DOHH2 (cell line): ENCODE measurements around the gene KIF16B.

Experiments
- H3F3A ChIP-seq: fragments of 200-600 bp; sonication (generic), shearing (Covaris generic); 2 replicates; pipeline ENCODE4 v1.6.0; 2016; ENCODE audit warnings: antibody characterized with exemption, mild to moderate bottlenecking; ENCODE audit not compliant: control insufficient read depth, insufficient read depth
- H3K27ac ChIP-seq: fragments of 200-600 bp; sonication (generic); 2 replicates; pipeline ENCODE4 v1.5.1; 2014; ENCODE audit warnings: low read depth, mild to moderate bottlenecking, low read length, moderate library complexity
- H3K27me3 ChIP-seq: fragments of 200-600 bp; sonication (generic); 2 replicates; pipeline ENCODE4 v1.6.1; 2014; ENCODE audit warnings: mild to moderate bottlenecking, low read length, mixed read lengths; ENCODE audit not compliant: control insufficient read depth
- H3K36me3 ChIP-seq: fragments of 200-600 bp; sonication (generic); 2 replicates; pipeline ENCODE4 v1.6.1; 2014; ENCODE audit warnings: mild to moderate bottlenecking, low read length, moderate library complexity, mixed read lengths; ENCODE audit not compliant: control insufficient read depth
- H3K4me1 ChIP-seq: fragments of 200-600 bp; sonication (generic); 2 replicates; pipeline ENCODE4 v1.6.1; 2014; ENCODE audit warnings: mild to moderate bottlenecking, low read length, mixed read lengths; ENCODE audit not compliant: control insufficient read depth
- H3K4me2 ChIP-seq: fragments of 200-600 bp; sonication (generic); 2 replicates; pipeline ENCODE4 v1.6.0; 2014; ENCODE audit warnings: mild to moderate bottlenecking, low read length, moderate library complexity
- H3K4me3 ChIP-seq: fragments of 200-600 bp; sonication (generic); 2 replicates; pipeline ENCODE4 v1.5.1; 2014; ENCODE audit warnings: mild to moderate bottlenecking, low read length, mixed read lengths
- H3K79me2 ChIP-seq: fragments of 200-600 bp; sonication (generic); 2 replicates; pipeline ENCODE4 v1.6.1; 2014; ENCODE audit warnings: mild to moderate bottlenecking, low read length, mixed read lengths; ENCODE audit not compliant: control insufficient read depth
- H3K9me2 ChIP-seq: fragments of 200-600 bp; sonication (generic); replicated peaks from 2 replicates; pipeline ENCODE4 v1.6.1; 2014; ENCODE audit warnings: mild to moderate bottlenecking, low read length, mixed read lengths; ENCODE audit not compliant: control insufficient read depth
- H3K9me3 ChIP-seq: fragments of 200-600 bp; sonication (generic); 2 replicates; pipeline ENCODE4 v1.6.1; 2014; ENCODE audit warnings: antibody characterized with exemption, low read length, mixed read lengths; ENCODE audit not compliant: control insufficient read depth, insufficient read depth
- H4K20me1 ChIP-seq: fragments of 200-600 bp; sonication (generic); 2 replicates; pipeline ENCODE4 v1.6.0; 2014; ENCODE audit warnings: low read depth, mild to moderate bottlenecking, antibody characterized with exemption, low read length, moderate library complexity; ENCODE audit not compliant: control insufficient read depth, insufficient read depth
- EZH2phosphoT487 ChIP-seq: fragments of 200-600 bp; sonication (generic); IDR thresholded peaks from 2 replicates; pipeline ENCODE4 v1.6.1; 2017; ENCODE audit warnings: borderline replicate concordance, mild to moderate bottlenecking, antibody characterized with exemption, low read length, moderate library complexity, mixed read lengths
- TF ChIP-seq, protein P1 (sequence below): fragments of 200-600 bp; sonication (generic); IDR thresholded peaks from one replicate; pipeline ENCODE4 v1.5.1; 2014; ENCODE audit warnings: antibody characterized with exemption, mild to moderate bottlenecking, low read depth, low read length; ENCODE audit not compliant: poor library complexity, severe bottlenecking

The KIF16B gene

GRCh38 chr20:16321291-16321690, 252.0 kb downstream of the KIF16B start:
- Histone ChIP-seq H3K9me2 (no peaks in the 10 kb centered on the region), H3K4me3 (no peak overlapping the region), H3K4me1 (no peaks in the 10 kb centered on the region), H3K36me3 (no peaks in the 10 kb centered on the region), H3K9me3 (no peaks in the 10 kb centered on the region), H3K27me3 (no peaks in the 10 kb centered on the region), H4K20me1 (no peaks in the 10 kb centered on the region), H3F3A (no peaks in the 10 kb centered on the region), H3K27ac (no peak overlapping the region), H3K79me2 (no peaks in the 10 kb centered on the region), H3K4me2 (no peak overlapping the region)
- TF ChIP-seq EZH2phosphoT487 = no peak
- TF ChIP-seq, protein P1, sequence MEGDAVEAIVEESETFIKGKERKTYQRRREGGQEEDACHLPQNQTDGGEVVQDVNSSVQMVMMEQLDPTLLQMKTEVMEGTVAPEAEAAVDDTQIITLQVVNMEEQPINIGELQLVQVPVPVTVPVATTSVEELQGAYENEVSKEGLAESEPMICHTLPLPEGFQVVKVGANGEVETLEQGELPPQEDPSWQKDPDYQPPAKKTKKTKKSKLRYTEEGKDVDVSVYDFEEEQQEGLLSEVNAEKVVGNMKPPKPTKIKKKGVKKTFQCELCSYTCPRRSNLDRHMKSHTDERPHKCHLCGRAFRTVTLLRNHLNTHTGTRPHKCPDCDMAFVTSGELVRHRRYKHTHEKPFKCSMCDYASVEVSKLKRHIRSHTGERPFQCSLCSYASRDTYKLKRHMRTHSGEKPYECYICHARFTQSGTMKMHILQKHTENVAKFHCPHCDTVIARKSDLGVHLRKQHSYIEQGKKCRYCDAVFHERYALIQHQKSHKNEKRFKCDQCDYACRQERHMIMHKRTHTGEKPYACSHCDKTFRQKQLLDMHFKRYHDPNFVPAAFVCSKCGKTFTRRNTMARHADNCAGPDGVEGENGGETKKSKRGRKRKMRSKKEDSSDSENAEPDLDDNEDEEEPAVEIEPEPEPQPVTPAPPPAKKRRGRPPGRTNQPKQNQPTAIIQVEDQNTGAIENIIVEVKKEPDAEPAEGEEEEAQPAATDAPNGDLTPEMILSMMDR = no peak

- H3K9me2 ChIP-seq = no peaks in the 10 kb centered on the region
- H3K9me3 ChIP-seq = no peaks in the 10 kb centered on the region
- H3K4me3 ChIP-seq = no peak overlapping the region
- no peak overlapping the region for H3K4me2 ChIP-seq
- H3F3A ChIP-seq = no peaks in the 10 kb centered on the region
- H3K4me1 ChIP-seq = no peaks in the 10 kb centered on the region
- no peaks in the 10 kb centered on the region for H3K79me2 ChIP-seq
- H4K20me1 ChIP-seq = no peaks in the 10 kb centered on the region
- no peak overlapping the region for H3K27ac ChIP-seq
- H3K27me3 ChIP-seq = no peaks in the 10 kb centered on the region
- no peaks in the 10 kb centered on the region for H3K36me3 ChIP-seq
- TF ChIP-seq EZH2phosphoT487 = no peak
- TF ChIP-seq, protein P1 = no peak
Observed at GRCh38 chr20:16317445-16318362, 255.5 kb downstream of the KIF16B start.

- Histone ChIP-seq H3K27me3 (no peaks in the 10 kb centered on the region), H3K4me2 (no peak overlapping the region), H4K20me1 (no peaks in the 10 kb centered on the region), H3K9me2 (no peaks in the 10 kb centered on the region), H3F3A (no peaks in the 10 kb centered on the region), H3K79me2 (no peaks in the 10 kb centered on the region), H3K27ac (no peak overlapping the region), H3K4me1 (no peaks in the 10 kb centered on the region), H3K36me3 (no peaks in the 10 kb centered on the region), H3K4me3 (no peak overlapping the region), H3K9me3 (no peaks in the 10 kb centered on the region)
- TF ChIP-seq, protein P1 = no peak
- TF ChIP-seq EZH2phosphoT487 = no peak
Observed at GRCh38 chr20:16316513-16316912, 256.7 kb downstream of the KIF16B start.
